GM12801 (cell line): ENCODE results near the gene SAP30BP.

Source experiments
- CTCF ChIP-seq: IDR thresholded peaks from one replicate; pipeline ENCODE4 v1.5.1; 2011; ENCODE audit warnings: control low read depth; ENCODE audit not compliant: insufficient read length; ENCODE audit errors: extremely low read depth

SAP30BP gene

GRCh38 chr17:75652934-75653549 lies 14.1 kb upstream of the SAP30BP start:
- peak; percentile 56 for TF ChIP-seq CTCF

GRCh38 chr17:75654176-75654575 lies 13.0 kb upstream of the SAP30BP start:
- TF ChIP-seq CTCF, result no peak

DNA sequence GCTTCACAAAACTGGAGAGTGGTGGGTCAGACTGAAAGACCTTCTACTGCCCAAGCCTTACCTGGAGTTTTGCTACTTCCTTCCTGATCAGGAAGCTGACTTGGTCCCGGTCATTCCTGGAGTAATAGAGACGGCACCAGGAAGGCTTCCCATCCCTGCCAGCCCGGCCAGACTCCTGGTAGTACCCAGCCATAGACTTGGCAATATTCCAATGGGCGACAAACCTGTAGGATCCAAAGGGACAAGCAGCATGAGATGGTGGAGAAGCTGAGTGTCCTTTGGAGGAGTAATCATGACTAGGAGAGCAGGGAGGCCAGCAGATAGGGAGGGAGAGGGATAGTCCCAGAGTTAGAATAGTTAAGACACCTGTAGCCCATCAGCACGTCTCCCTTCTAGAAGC lies 8.9 kb upstream of the SAP30BP start:
- no peak for TF ChIP-seq CTCF

DNA sequence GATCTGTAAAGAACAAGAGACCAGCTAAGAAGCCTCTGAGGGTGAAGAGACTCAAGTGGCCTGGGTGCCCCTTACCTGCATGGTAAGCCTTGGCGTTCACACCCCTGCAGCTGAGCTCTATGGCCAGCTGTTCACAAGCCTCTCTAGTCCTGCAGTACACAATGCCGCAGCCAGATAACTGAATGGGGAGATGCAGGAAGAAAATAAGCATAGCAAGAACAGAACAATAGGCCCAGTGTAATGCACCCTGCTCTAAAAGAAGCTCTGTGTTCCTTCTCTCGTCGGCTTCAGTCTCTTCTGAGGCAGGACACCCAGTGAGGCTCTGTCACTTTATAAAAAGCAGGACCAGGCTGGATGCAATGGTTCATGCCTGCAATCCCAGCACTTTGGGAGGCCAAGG lies 5.6 kb upstream of the SAP30BP start:
- no peak for TF ChIP-seq CTCF

DNA sequence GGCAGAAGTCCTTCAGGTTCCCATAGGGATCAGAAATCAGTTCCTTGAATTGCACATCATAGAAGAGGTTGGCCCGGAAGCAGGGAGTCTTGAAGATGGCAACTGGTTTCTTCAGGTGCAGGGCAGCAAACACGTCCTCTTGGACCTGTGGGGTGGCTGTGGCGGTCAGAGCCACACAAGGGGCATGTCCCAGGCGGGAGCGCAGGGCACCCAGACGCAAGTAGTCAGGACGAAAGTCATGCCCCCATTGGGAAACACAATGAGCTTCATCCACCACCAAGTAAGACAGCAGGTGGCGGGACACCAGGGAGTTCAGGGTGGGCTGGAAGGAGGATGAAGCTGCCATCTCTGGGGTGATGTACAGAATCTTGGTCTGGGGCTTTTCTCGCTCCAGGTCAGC lies 4.6 kb upstream of the SAP30BP start:
- TF ChIP-seq CTCF, result no peak

DNA sequence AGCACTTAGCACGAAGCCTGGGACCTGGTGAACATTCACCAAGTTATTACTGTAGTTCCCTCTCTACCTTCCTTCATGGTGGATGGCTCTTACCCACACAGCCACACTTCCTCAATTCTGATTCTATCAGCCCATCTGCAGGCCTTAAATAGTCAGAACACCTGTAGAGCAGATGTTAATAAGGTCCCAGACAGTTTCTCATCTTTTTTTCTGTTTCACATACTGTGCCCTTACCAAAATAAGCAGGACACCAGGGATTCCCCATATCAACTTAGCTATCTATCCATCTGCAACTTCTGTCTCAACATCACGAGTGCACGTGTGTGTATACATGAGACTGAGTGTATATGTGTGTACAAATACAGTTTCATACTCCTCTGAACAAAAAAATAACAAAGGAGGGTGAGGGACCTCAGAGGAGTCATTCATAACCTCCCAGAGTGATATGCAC lies 3.0 kb upstream of the SAP30BP start:
- TF ChIP-seq CTCF, result no peak

DNA sequence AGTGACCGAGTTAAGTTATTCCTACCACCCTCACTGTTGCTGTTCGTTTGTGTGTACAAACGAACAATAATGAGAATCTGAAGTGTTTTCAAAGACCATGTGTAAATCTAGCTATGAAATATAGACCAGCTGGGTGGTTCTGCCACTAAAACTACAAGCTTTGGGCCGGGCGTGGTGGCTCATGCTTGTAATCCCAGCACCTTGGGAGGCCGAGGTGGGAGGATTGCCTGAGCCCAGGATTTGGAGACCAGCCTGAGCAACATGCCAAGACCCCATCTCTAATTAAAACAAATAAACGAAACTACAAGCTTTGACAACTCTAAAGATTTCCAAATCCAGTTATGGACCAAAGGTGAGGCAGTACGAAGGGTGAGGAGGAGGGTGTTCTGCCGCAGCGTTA lies 1.2 kb upstream of the SAP30BP start:
- no peak for TF ChIP-seq CTCF
